IPS DF 6.9 (cell line): ENCODE data around the gene APOA1.

Experiments used
- DNase-seq: peaks from one replicate; pipeline ENCODE4 v3.0.0-alpha.2; 2013; ENCODE audit warnings: low read depth, low spot score
- H3K27ac ChIP-seq: one replicate; pipeline ENCODE4 v1.5.1; 2013; ENCODE audit warnings: low read length, control low read depth
- H3K27me3 ChIP-seq: 2 replicates; pipeline ENCODE4 v1.6.1; 2013; ENCODE audit warnings: mild to moderate bottlenecking, low read length; ENCODE audit not compliant: control insufficient read depth, insufficient read depth
- H3K36me3 ChIP-seq: 2 replicates; pipeline ENCODE4 v1.6.1; 2013; ENCODE audit warnings: low read length; ENCODE audit not compliant: control insufficient read depth, insufficient read depth
- H3K4me1 ChIP-seq: 2 replicates; pipeline ENCODE4 v1.6.1; 2013; ENCODE audit warnings: low read length; ENCODE audit not compliant: control insufficient read depth, insufficient read depth
- H3K4me3 ChIP-seq: 2 replicates; pipeline ENCODE4 v1.5.1; 2013; ENCODE audit warnings: mild to moderate bottlenecking, low read length
- H3K9me3 ChIP-seq: 2 replicates; pipeline ENCODE4 v1.6.1; 2013; ENCODE audit warnings: low read length, inconsistent platforms; ENCODE audit not compliant: control insufficient read depth, insufficient read depth
- WGBS: extraction: QIAGEN DNeasy Blood & Tissue Kit; methylation state at CpG from one replicate; pipeline ENCODE4 v1.1.7; 2013; ENCODE audit warnings: mixed read lengths, missing lambda C conversion rate; ENCODE audit not compliant: insufficient read length, insufficient coverage; 5-methylcytosine and 5-hydroxymethylcytosine counted together

Gene APOA1

DNA sequence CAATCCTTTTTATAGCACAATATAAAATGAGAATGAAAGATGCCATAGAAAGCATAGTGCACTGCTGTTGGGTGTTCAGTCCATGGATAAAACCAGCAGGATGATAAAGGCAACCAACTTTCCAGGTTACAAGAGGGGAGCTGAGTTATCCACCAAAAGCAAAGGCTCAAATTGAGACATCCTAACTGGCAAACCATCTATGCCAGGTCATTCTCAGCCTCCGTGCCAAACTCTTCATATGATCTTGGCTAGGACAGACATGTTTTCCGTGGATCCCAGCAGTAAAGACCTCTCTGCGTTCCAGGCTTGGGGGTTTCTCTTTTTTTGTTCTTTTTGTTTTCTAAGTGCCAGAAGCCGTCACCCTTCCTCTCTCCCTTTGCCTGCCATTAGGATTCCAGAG is 7.3 kb upstream of the APOA1 start:
- Histone ChIP-seq H3K27me3 (no peaks in the 10 kb centered on the region), H3K9me3 (no peaks in the 10 kb centered on the region), H3K27ac (no peak overlapping the region), H3K4me3 (no peak overlapping the region), H3K4me1 (no peaks in the 10 kb centered on the region), H3K36me3 (peaks cover 19% of the 10 kb centered on the region)
- no peak for DNase-seq
- no CpG with 5 or more reads among the region's 4 CpGs for WGBS

DNA sequence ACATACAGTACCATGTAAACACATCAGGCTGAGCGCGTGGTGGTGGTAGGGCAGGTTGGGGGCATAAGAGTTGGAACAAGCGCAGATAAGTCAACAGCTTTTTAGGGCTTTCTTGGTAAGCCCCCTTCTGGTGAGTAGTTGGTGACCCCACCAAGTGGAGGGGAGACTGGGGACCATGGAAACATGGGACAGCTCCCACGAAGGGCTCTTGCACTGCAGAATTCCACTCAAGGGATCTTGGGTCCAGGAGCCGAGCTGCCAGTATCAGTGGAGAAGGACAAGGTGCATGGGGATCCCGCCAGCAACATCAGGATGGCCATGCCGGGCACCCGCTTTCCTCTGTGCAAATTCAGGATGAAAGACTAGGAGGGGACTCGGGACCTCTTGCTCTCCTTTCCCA is 6.2 kb upstream of the APOA1 start:
- WGBS, result no CpG with 5 or more reads among the region's 9 CpGs
- Histone ChIP-seq H3K27me3 (no peaks in the 10 kb centered on the region), H3K9me3 (no peaks in the 10 kb centered on the region), H3K4me3 (no peak overlapping the region), H3K27ac (no peak overlapping the region), H3K4me1 (no peaks in the 10 kb centered on the region), H3K36me3 (peaks cover 19% of the 10 kb centered on the region)
- DNase-seq, result no peak

DNA sequence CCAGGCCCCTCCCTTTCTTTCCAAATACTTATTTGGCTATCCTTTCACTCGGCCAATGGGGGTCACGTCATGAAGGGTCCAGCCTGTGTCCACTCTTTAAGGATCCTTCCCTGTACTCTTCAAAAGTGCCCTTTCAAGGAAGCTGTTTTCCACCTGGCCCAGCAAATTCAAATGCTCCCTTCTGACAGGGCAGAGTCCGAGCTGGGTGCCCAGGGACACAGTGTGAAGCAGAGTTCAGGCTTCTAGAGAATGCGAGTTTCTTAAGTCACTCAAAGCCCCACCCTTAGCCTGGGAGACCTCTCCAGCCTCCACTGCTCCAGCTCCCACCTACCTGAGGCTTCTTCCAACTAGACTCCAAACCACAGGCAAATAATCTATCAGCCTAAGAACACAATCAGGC is 5.5 kb upstream of the APOA1 start:
- Histone ChIP-seq H3K4me1 (no peaks in the 10 kb centered on the region), H3K4me3 (no peak overlapping the region), H3K9me3 (no peaks in the 10 kb centered on the region), H3K36me3 (peaks cover 19% of the 10 kb centered on the region), H3K27ac (no peak overlapping the region), H3K27me3 (no peaks in the 10 kb centered on the region)
- DNase-seq, result no peak
- WGBS, result no CpG with 5 or more reads among the region's 4 CpGs

DNA sequence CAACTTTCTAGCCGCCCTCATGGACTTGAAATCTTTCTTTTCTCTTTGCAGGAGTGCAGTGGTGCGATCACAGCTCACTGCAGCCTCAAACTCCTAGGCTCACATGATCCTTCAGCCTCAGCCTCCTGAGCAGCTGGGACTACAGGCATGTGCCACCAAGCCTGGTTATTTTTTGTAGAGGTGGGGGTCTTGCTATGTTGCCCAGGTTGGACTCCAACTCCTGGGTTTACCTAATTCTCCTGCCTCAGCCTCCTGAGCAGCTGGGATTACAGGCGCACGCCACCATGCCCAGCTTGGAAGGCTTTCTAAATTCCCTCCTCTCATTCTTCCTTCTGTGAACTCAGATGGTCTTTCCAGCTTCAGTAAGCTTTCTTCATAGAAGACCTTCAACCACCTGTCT is 4.7 kb upstream of the APOA1 start:
- no peak for DNase-seq
- no CpG with 5 or more reads among the region's 4 CpGs for WGBS
- Histone ChIP-seq H3K9me3 (no peaks in the 10 kb centered on the region), H3K36me3 (peaks cover 11% of the 10 kb centered on the region), H3K4me3 (no peak overlapping the region), H3K27me3 (no peaks in the 10 kb centered on the region), H3K4me1 (no peaks in the 10 kb centered on the region), H3K27ac (no peak overlapping the region)

DNA sequence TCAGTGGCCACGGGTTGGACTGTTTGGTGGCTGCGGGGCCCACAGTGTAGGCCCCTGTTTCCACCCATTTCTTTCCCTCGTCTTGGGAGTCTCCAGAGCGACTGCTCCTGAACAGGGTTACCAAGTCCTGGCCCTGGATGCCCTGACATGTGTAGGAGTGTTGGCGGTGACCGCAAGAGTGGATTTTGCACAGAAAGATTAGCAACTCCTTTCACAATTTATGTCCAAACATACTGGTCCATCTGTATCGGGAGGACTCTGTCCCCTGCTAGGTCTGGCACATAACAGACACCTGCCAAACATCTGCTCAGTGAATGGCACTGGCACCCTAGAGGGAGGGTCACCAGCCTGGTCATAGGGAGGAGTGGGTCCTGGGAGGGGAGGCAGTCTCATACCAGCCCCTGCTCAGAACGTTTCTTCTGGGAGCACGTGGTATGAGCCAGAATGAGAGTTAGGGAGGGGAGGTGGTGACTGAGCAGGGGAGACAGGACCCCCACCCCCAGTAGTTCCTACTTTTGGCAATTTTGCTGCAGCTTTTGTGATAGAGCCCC is 3.4 kb upstream of the APOA1 start:
- no peak overlapping the region for H3K4me3 ChIP-seq
- H3K36me3 ChIP-seq, result peaks cover under 1% of the 10 kb centered on the region
- no peaks in the 10 kb centered on the region for H3K9me3 ChIP-seq
- H3K27ac ChIP-seq, result no peak overlapping the region
- WGBS, result no CpG with 5 or more reads among the region's 9 CpGs
- no peak for DNase-seq
- peaks cover under 1% of the 10 kb centered on the region; the same call in 1 of the 2 replicates for H3K4me1 ChIP-seq
- no peaks in the 10 kb centered on the region for H3K27me3 ChIP-seq

DNA sequence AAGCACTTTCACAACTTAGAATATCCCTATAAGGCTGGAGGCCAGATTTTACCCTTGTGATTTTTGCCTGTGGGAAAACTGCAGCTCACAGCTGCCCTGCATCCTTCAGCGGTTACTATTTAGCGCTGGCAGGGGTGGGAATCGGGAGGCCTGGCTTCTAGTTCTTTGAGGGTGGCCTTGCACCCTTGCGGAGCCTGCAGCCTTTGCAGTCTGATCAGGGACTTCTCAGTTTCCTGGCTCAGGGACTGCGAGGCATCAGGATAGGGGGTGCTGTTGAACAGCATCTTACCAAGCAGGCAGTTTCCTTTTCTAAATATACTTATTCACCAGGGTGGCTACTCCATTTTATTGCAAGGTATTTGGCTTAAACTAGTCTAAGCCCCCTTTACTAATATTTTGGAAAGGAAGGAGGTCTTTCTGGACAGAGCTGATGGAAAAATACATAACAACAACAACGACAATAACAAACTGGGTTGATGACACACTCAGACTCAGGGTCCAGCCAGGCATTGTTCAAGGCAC is 2.9 kb upstream of the APOA1 start:
- Histone ChIP-seq H3K27me3 (no peaks in the 10 kb centered on the region), H3K4me1 (peaks cover 4% of the 10 kb centered on the region), H3K36me3 (no peaks in the 10 kb centered on the region), H3K27ac (no peak overlapping the region), H3K4me3 (no peak overlapping the region), H3K9me3 (no peaks in the 10 kb centered on the region)
- no CpG with 5 or more reads among the region's 6 CpGs for WGBS
- DNase-seq, result no peak

DNA sequence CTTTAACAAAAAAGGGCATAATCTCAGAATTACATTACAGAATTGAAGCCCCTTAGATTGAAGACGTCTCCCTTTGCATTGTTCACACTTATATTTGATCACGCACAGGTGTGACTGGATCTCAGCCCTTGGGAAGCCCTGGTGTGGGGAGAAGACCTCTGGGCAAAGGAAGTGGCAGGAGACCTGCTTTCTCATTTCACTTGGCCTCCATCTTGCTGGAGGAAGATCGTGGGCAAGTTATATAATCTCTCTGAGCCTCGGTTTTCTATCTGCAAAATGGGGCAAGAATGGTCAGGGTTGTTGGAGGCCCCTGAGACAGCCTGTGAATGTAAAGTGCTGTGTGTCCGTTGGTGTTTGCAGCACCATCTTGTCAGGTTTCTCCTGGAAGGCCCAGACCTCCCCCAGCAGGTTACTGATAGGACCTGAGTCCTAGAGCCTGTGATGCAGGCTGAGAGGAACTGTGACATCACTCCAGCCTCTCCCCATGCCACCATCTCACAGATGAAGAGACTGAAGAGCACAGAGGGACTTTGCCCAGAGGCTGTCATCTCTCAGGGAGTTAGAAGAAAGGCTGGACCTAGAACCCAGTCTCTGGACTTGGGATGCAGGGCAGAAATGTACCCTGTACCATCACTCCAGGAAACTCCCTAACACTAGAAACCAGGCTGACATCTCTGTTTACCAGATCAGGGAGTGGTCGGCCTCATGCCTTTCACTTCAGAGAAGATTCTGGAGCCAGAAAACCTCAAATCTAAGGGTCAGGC is 1.1 kb upstream of the APOA1 start:
- peaks cover 4% of the 10 kb centered on the region for H3K4me1 ChIP-seq
- H3K4me3 ChIP-seq, result no peak overlapping the region
- no peaks in the 10 kb centered on the region for H3K9me3 ChIP-seq
- H3K27ac ChIP-seq, result no peak overlapping the region
- H3K27me3 ChIP-seq, result no peaks in the 10 kb centered on the region
- WGBS, result no CpG with 5 or more reads among the region's 6 CpGs
- H3K36me3 ChIP-seq, result no peaks in the 10 kb centered on the region
- no peak for DNase-seq

DNA sequence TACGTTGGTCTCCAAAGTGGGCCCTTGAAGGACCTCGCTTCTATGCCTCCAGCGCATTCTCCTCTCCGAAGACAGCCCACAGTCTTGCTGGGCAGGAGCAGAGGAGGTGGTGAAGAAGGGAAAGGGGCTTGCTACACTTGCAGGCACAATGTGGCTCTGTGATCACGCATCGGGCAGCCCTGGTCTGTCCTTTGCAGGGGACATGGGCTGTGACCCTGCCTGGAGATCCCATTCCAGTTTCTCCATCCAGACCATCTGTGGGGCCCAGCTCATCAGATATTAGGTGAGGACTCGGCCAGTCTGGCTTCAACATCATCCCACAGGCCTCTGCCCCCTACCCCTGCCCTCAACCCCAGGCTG is 810 bp downstream of the APOA1 start:
- no peaks in the 10 kb centered on the region for H3K9me3 ChIP-seq
- H3K4me3 ChIP-seq, result no peak overlapping the region
- no peaks in the 10 kb centered on the region for H3K27me3 ChIP-seq
- no peak overlapping the region for H3K27ac ChIP-seq
- no CpG with 5 or more reads among the region's 7 CpGs for WGBS
- peaks cover 4% of the 10 kb centered on the region for H3K4me1 ChIP-seq
- no peak for DNase-seq
- no peaks in the 10 kb centered on the region for H3K36me3 ChIP-seq

DNA sequence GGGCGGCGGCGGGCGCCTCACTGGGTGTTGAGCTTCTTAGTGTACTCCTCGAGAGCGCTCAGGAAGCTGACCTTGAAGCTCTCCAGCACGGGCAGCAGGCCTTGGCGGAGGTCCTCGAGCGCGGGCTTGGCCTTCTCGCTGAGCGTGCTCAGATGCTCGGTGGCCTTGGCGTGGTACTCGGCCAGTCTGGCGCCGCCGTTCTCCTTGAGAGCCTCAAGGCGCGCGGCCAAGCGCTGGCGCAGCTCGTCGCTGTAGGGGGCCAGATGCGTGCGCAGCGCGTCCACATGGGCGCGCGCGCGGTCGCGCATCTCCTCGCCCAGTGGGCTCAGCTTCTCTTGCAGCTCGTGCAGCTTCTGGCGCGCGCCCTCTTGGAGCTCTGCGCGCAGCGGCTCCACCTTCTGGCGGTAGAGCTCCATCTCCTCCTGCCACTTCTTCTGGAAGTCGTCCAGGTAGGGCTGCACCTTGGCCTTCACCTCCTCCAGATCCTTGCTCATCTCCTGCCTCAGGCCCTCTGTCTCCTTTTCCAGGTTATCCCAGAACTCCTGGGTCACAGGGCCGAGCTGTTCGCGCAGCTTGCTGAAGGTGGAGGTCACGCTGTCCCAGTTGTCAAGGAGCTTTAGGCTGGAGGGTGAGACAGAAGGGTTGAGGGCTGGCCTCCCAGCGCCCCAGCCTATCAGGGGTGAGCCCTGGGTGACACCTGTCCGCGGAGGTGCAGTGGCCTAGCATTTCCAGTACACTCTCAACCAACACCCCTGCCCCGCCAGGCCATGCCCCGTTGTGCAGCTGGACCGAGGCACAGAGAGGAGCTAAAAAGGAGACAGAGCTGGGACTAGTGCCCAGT is 1.4 kb downstream of the APOA1 start:
- Histone ChIP-seq H3K9me3 (no peaks in the 10 kb centered on the region), H3K4me1 (peaks cover 4% of the 10 kb centered on the region), H3K27ac (no peak overlapping the region), H3K27me3 (no peaks in the 10 kb centered on the region), H3K36me3 (no peaks in the 10 kb centered on the region), H3K4me3 (peak overlapping the region; percentile 63; the same call in 1 of the 2 replicates)
- WGBS, result no CpG with 5 or more reads among the region's 57 CpGs
- peak; percentile 82 for DNase-seq

DNA sequence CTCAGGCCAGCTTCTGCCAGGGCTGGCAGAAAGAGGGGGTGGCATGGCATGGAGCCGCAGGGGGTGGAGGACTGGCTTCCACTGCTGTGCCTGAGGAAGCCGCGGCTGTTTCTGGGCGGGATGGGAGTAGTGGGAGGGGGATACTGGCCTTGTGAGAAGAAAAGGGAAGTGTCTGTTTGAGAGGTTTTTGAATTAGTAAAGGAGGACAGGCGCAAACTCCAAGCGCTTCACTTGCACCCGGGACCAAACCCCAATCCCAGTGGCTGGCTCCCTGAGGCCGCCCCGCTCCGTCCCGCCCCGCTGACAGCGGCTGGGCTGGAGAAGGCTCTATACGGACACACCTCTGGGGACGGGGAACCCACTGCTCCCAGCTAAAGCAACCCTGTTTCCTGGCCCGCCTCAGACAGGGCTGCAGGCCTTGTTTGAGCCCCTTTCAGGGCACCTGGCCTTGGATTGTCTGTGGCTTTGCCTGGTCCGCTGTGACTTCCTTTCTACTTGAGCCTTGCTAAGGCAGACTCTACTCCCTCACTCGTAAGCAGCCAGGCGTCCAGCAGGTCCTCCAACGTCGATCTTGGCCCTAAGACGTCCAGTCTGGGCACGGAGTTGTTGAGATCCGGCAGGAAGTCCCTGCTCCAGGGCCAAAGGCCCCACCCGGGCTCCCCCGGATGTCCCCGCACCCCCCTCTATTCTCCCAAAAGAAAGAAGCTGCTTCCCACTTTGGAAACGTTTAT is 2.2 kb downstream of the APOA1 start:
- no peak for DNase-seq
- Histone ChIP-seq H3K27me3 (no peaks in the 10 kb centered on the region), H3K4me1 (peaks cover 4% of the 10 kb centered on the region), H3K27ac (no peak overlapping the region), H3K4me3 (peak overlapping the region; percentile 63; the same call in 1 of the 2 replicates), H3K36me3 (no peaks in the 10 kb centered on the region), H3K9me3 (no peaks in the 10 kb centered on the region)
- WGBS, result no CpG with 5 or more reads among the region's 28 CpGs
